ENCODE data around the gene WRNIP1.

- TF ChIP-seq CTCF (IDR thresholded peaks at IDR 0.05; ENCODE audit: insufficient read depth, low read length, poor library complexity, severe bottlenecking) (no peak), EZH2phosphoT487 (conservative IDR thresholded peaks at IDR 0.05; ENCODE audit: low read length) (no peak)
Observed at GRCh38 chr6:2782356-2782708, 17.1 kb downstream of the WRNIP1 start.
